GM13977 (cell line): Measurements from ENCODE around the gene BHLHE40.

ENCODE experiments used
- DNase-seq: peaks from one replicate; pipeline ENCODE4 v3.0.0; 2012; ENCODE audit warnings: low spot score
- CTCF ChIP-seq: IDR thresholded peaks from 2 replicates; pipeline ENCODE4 v1.5.1; 2012; ENCODE audit warnings: mild to moderate bottlenecking, control low read depth; ENCODE audit not compliant: insufficient read depth; ENCODE audit errors: extremely low read depth, missing control alignments
- in situ Hi-C: fragments of 300-500 bp; cut with MboI; formaldehyde crosslinking; loops from one replicate; pipeline ENCODE4 v1.12.0; 2022; ENCODE audit warnings: low sequenced_read_pairs, low pct_unique_long_range_greater_than_20kb, mixed read lengths, inconsistent platforms; ENCODE audit not compliant: unreplicated experiment

BHLHE40 gene

GRCh38 chr3:4986782-4987537, 7.7 kb downstream of the BHLHE40 start:
- peak; percentile 7 for TF ChIP-seq CTCF
- in situ Hi-C loops, result no loop called here
- DNase-seq, result peak; percentile 67

GRCh38 chr3:4987538-4988296, 8.5 kb downstream of the BHLHE40 start:
- no peak for TF ChIP-seq CTCF
- DNase-seq, result no peak
- in situ Hi-C loops, result no loop called here

- in situ Hi-C loops, result no loop called here
- no peak for TF ChIP-seq CTCF
- no peak for DNase-seq
Measured at GRCh38 chr3:4988983-4989834, 10.0 kb downstream of the BHLHE40 start.

- in situ Hi-C loops, result no loop called here
Measured at GRCh38 chr3:4990069-4990468, 10.8 kb downstream of the BHLHE40 start.

GRCh38 chr3:4992118-4992517, 12.9 kb downstream of the BHLHE40 start:
- no peak for TF ChIP-seq CTCF
- in situ Hi-C loops, result no loop called here
- no peak for DNase-seq

More at GRCh38 chr3:4990069-4990468, 10.8 kb downstream of the BHLHE40 start:
- no peak for DNase-seq
- no peak for TF ChIP-seq CTCF
